PC-9 (cell line): Measurements from ENCODE around the gene KIAA1958. TPM values are rescaled to one million over a fixed set of nuclear protein-coding genes. Genes with fewer than 3 reads are reported as not detected.

ENCODE experiments used
- BruUV-seq: library from RNA; stranded (reverse); fragments of 400-500 nt; replicated peaks from 2 replicates; lab custom pipeline; 2021; lab: Mats Ljungman, UMichigan
- CTCF ChIA-PET: fragments of 300-600 bp; sonication (Branson Sonifier 250); formaldehyde crosslinking; loops from one replicate; lab custom pipeline; 2022; ENCODE audit warnings: antibody characterized with exemption; lab: Charles Lee
- POLR2A ChIA-PET: fragments of 300-600 bp; sonication (Branson Sonifier 250); formaldehyde crosslinking; loops from one replicate; lab custom pipeline; 2022; ENCODE audit warnings: antibody characterized with exemption; ENCODE audit not compliant: unreplicated experiment; lab: Charles Lee
- DNase-seq, 2 experiments: peaks; one replicate each; pipeline versions ENCODE4 v3.0.0 to v3.0.0-alpha.2; 2015 to 2022; ENCODE audit warnings: mixed read lengths in 1 of 2
- H2AFZ ChIP-seq: fragments of 200-600 bp; sonication (generic); 2 replicates; pipeline ENCODE4 v1.8.1; 2017; ENCODE audit warnings: antibody characterized with exemption
- H3F3A ChIP-seq: fragments of 200-600 bp; sonication (generic); 2 replicates; pipeline ENCODE4 v1.8.1; 2017; ENCODE audit warnings: antibody characterized with exemption, mild to moderate bottlenecking, low read depth; ENCODE audit not compliant: insufficient read depth
- H3K27ac ChIP-seq: fragments of 200-600 bp; sonication (generic); 2 replicates; pipeline ENCODE4 v1.6.1; 2016; ENCODE audit warnings: mixed run types
- H3K27me3 ChIP-seq: fragments of 200-600 bp; sonication (generic); 2 replicates; pipeline ENCODE4 v1.6.1; 2016; ENCODE audit warnings: low read depth, mixed run types; ENCODE audit not compliant: insufficient read depth
- H3K36me3 ChIP-seq: fragments of 200-600 bp; sonication (generic); 2 replicates; pipeline ENCODE4 v1.6.1; 2016; ENCODE audit warnings: low read depth, mixed run types
- H3K4me1 ChIP-seq: fragments of 200-600 bp; sonication (generic); replicated peaks from 2 replicates; pipeline ENCODE4 v1.6.1; 2016; ENCODE audit warnings: mixed run types; ENCODE audit not compliant: insufficient read depth
- H3K4me2 ChIP-seq: fragments of 200-600 bp; sonication (generic); 2 replicates; pipeline ENCODE4 v1.6.1; 2017; ENCODE audit warnings: mixed run types
- H3K4me3 ChIP-seq: fragments of 200-600 bp; sonication (generic); 2 replicates; pipeline ENCODE4 v1.6.1; 2016; ENCODE audit warnings: mixed run types
- H3K79me2 ChIP-seq: fragments of 200-600 bp; sonication (generic); 2 replicates; pipeline ENCODE4 v1.6.1; 2017; ENCODE audit warnings: low read depth, mixed run types
- H3K9me2 ChIP-seq: fragments of 200-600 bp; sonication (generic); 2 replicates; pipeline ENCODE4 v1.8.1; 2017; ENCODE audit warnings: mild to moderate bottlenecking; ENCODE audit not compliant: insufficient read depth
- H3K9me3 ChIP-seq: fragments of 200-600 bp; sonication (generic); 2 replicates; pipeline ENCODE4 v1.8.1; 2016; ENCODE audit warnings: low read depth; ENCODE audit not compliant: insufficient read depth
- H4K20me1 ChIP-seq: fragments of 200-600 bp; sonication (generic); 2 replicates; pipeline ENCODE4 v1.8.1; 2017; ENCODE audit not compliant: insufficient read depth
- EZH2 ChIP-seq: fragments of 200-600 bp; sonication (generic); IDR thresholded peaks from 2 replicates; pipeline ENCODE4 v1.8.0; 2017; ENCODE audit warnings: antibody characterized with exemption, low read depth
- intact Hi-C: fragments of 100-400 bp; cut with micrococcal nuclease; formaldehyde crosslinking; loops from one replicate; pipeline ENCODE4 v1.10.0; 2022; ENCODE audit not compliant: unreplicated experiment
- total RNA-seq: library from RNA; stranded (reverse); gene quantifications from 2 replicates; pipeline ENCODE4 v1.2.3, GENCODE V29; 2021
- TF ChIP-seq, protein P1 (sequence below): fragments of 200-600 bp; sonication (generic); conservative IDR thresholded peaks from 2 replicates; pipeline ENCODE4 v1.6.1; 2017; ENCODE audit warnings: mixed run types, antibody characterized with exemption, mild to moderate bottlenecking, moderate library complexity

KIAA1958 gene
- total RNA-seq, 1 experiment from 2014 or later: 19.5 TPM

DNA sequence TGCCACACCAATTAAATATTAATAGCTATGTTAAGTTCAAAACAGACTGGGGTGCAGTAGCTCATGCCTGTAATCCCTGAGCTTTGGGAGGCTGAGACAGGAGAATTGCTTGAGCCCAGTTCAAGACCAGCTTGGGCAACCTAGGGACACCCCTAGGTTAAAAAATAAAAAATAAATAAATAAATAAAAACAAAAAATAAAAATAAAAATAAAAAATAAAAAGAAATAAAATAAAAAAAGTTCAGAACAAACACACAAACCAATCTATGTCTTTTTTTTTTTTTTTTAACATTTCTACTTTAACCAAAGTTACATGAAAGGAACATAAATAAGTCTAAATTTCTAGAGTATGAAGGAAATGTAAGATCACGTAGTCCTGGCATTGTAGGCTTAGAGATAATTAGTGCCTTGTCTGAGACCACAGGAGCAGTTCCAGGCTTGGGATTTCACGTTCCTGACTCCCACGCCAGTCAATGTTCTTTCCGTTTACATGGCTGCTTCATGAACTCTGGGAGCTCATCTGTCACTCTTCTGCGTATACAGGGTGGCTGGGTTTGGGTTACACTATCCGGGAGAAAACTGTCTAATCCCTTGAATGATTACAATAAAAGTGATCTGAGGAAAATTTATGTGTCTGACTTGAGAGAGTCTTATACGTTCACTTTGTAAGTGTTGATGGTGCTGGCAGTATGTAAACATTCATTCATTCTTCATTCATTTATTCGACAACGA is 85.2 kb downstream of the KIAA1958 start:
- no peak overlapping the region for H3K27ac ChIP-seq
- H3K9me3 ChIP-seq: no peaks in the 10 kb centered on the region
- BruUV-seq: no TSS peak
- H3F3A ChIP-seq: no peaks in the 10 kb centered on the region
- H3K79me2 ChIP-seq: 0 out of 2 replicates have a peak, but pooled peaks cover 6% of the 10 kb centered on the region
- no peak overlapping the region for H2AFZ ChIP-seq
- H3K4me3 ChIP-seq: no peak overlapping the region
- no peaks in the 10 kb centered on the region for H3K27me3 ChIP-seq
- TF ChIP-seq, protein P1, sequence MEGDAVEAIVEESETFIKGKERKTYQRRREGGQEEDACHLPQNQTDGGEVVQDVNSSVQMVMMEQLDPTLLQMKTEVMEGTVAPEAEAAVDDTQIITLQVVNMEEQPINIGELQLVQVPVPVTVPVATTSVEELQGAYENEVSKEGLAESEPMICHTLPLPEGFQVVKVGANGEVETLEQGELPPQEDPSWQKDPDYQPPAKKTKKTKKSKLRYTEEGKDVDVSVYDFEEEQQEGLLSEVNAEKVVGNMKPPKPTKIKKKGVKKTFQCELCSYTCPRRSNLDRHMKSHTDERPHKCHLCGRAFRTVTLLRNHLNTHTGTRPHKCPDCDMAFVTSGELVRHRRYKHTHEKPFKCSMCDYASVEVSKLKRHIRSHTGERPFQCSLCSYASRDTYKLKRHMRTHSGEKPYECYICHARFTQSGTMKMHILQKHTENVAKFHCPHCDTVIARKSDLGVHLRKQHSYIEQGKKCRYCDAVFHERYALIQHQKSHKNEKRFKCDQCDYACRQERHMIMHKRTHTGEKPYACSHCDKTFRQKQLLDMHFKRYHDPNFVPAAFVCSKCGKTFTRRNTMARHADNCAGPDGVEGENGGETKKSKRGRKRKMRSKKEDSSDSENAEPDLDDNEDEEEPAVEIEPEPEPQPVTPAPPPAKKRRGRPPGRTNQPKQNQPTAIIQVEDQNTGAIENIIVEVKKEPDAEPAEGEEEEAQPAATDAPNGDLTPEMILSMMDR: no peak
- TF ChIP-seq EZH2: no peak
- no peaks in the 10 kb centered on the region for H3K36me3 ChIP-seq
- H4K20me1 ChIP-seq: no peaks in the 10 kb centered on the region
- intact Hi-C loops: no loop called here
- DNase-seq: no peak
- CTCF ChIA-PET: interaction anchor here (0.6 kb wide), 1 partner anchor 132 kb away, joined by 3 read pairs; no protein-coding TSS in a partner anchor
- POLR2A ChIA-PET: no interaction called here
- H3K4me1 ChIP-seq: no peaks in the 10 kb centered on the region
- H3K9me2 ChIP-seq: no peaks in the 10 kb centered on the region
- no peak overlapping the region for H3K4me2 ChIP-seq

DNA sequence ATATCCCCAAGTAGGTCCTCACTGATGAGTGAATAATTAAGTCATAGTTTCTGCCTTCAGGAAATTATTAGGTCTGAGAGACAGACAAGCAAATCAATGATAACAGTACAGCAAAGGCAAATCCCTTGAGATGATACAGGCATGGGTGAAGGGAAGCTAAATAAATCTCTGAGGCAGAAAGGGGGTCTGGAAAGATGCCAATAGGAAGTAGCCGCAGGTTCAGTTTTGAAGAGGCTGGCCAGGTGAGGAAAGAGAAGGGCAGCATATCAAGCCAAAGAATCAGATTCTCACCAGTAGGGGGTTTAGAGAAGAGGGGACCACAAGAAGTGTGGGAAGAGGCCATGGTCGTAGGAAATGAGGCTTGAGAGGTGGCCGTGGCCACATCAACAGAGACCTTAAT is 85.8 kb downstream of the KIAA1958 start:
- Histone ChIP-seq H3K4me2 (no peak overlapping the region), H3K4me1 (no peaks in the 10 kb centered on the region), H4K20me1 (no peaks in the 10 kb centered on the region), H3K27me3 (no peaks in the 10 kb centered on the region), H2AFZ (no peak overlapping the region), H3K9me2 (no peaks in the 10 kb centered on the region), H3F3A (no peaks in the 10 kb centered on the region), H3K4me3 (no peak overlapping the region), H3K36me3 (no peaks in the 10 kb centered on the region), H3K9me3 (no peaks in the 10 kb centered on the region), H3K27ac (no peak overlapping the region), H3K79me2 (0 out of 2 replicates have a peak, but pooled peaks cover 6% of the 10 kb centered on the region)
- TF ChIP-seq, protein P1: no peak
- intact Hi-C loops: no loop called here
- POLR2A ChIA-PET: no interaction called here
- no peak for DNase-seq
- CTCF ChIA-PET: no interaction called here
- BruUV-seq: no TSS peak

DNA sequence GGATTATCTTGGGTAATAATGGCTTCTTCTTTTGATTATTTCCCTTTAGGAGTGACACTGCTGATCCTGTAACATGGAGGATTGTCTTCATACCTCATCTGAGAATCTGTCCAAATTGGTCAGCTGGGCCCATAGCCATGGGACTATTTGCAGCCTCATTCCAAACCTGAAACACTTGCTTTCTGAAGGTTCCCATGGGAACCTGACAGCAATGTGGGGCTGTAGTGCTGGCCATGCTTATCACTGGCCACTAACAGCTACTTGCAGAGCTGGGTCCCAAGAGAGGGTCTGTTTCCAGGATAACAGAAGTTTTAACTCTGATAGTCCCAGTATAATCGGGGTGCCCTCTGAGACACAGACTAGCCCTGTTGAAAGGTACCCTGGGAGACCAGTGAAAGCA is 87.4 kb downstream of the KIAA1958 start:
- no peak for DNase-seq
- Histone ChIP-seq H3K27ac (no peak overlapping the region), H3K9me3 (no peaks in the 10 kb centered on the region), H3K9me2 (no peaks in the 10 kb centered on the region), H3K4me3 (no peak overlapping the region), H4K20me1 (no peaks in the 10 kb centered on the region), H3K27me3 (no peaks in the 10 kb centered on the region), H3K4me1 (no peaks in the 10 kb centered on the region), H2AFZ (no peak overlapping the region), H3K79me2 (0 out of 2 replicates have a peak, but pooled peaks cover 6% of the 10 kb centered on the region), H3F3A (no peaks in the 10 kb centered on the region), H3K4me2 (no peak overlapping the region), H3K36me3 (no peaks in the 10 kb centered on the region)
- TF ChIP-seq EZH2: no peak
- TF ChIP-seq, protein P1: no peak
- CTCF ChIA-PET: interaction anchor here (0.6 kb wide), 1 partner anchor 121 kb away, joined by 3 read pairs; no protein-coding TSS in a partner anchor
- BruUV-seq: no TSS peak
- POLR2A ChIA-PET: no interaction called here
- intact Hi-C loops: no loop called here
